HG03520 (cell line): ENCODE measurements around the gene MTA1.

ENCODE experiments used
- ATAC-seq: cut with Tn5 transposase; IDR thresholded peaks from one replicate; pipeline ENCODE4 v1.9.1; 2021; ENCODE audit warnings: mild to moderate bottlenecking, moderate library complexity; ENCODE audit not compliant: unreplicated experiment

Gene MTA1

GRCh38 chr14:105458010-105458409 is 38.4 kb downstream of the MTA1 start:
- no peak for ATAC-seq

- no peak for ATAC-seq
Observed at GRCh38 chr14:105458571-105458970, 38.9 kb downstream of the MTA1 start.

- no peak for ATAC-seq
Observed at GRCh38 chr14:105460116-105460515, 40.5 kb downstream of the MTA1 start.

- ATAC-seq, result no peak
Observed at GRCh38 chr14:105460616-105461015, 41.0 kb downstream of the MTA1 start.

- ATAC-seq, result no peak
Observed at GRCh38 chr14:105461903-105462302, 42.3 kb downstream of the MTA1 start.

GRCh38 chr14:105464501-105464900 is 44.9 kb downstream of the MTA1 start:
- no peak for ATAC-seq

- ATAC-seq, result no peak
Observed at GRCh38 chr14:105465209-105466031, 45.8 kb downstream of the MTA1 start.

GRCh38 chr14:105466531-105467248 is 47.1 kb downstream of the MTA1 start:
- ATAC-seq, result no peak

GRCh38 chr14:105467249-105467941 is 47.8 kb downstream of the MTA1 start:
- no peak for ATAC-seq

- ATAC-seq, result no peak
Observed at GRCh38 chr14:105467942-105468471, 48.4 kb downstream of the MTA1 start.

- ATAC-seq, result no peak
Observed at GRCh38 chr14:105468621-105469241, 49.1 kb downstream of the MTA1 start.

- ATAC-seq, result no peak
Observed at GRCh38 chr14:105469456-105470349, 50.1 kb downstream of the MTA1 start.

GRCh38 chr14:105470350-105471296 is 51.0 kb downstream of the MTA1 start:
- no peak for ATAC-seq

- ATAC-seq, result no peak
Observed at GRCh38 chr14:105471297-105471821, 51.7 kb downstream of the MTA1 start.

- no peak for ATAC-seq
Observed at GRCh38 chr14:105471823-105472485, 52.3 kb downstream of the MTA1 start.

GRCh38 chr14:105472486-105472991 is 52.9 kb downstream of the MTA1 start:
- ATAC-seq, result no peak

GRCh38 chr14:105473033-105473676 is 53.5 kb downstream of the MTA1 start:
- no peak for ATAC-seq
